Embryonic facial prominence (tissue), 1 donor: ENCODE data around the gene ANKS1B.
"Not testable (repeated sequence)": the region's sequence is repeated elsewhere in the genome, so short reads cannot be mapped to it uniquely, and the experiment has no call there.

Source experiments
- DNase-seq: peaks from one replicate; pipeline ENCODE4 v3.0.0-alpha.2; 2016; ENCODE audit errors: extremely low spot score

The ANKS1B gene

GRCh38 chr12:99870085-99870484, 114.7 kb downstream of the ANKS1B start:
- DNase-seq: no peak

GRCh38 chr12:99861731-99862130, 123.0 kb downstream of the ANKS1B start:
- DNase-seq: no peak

DNA sequence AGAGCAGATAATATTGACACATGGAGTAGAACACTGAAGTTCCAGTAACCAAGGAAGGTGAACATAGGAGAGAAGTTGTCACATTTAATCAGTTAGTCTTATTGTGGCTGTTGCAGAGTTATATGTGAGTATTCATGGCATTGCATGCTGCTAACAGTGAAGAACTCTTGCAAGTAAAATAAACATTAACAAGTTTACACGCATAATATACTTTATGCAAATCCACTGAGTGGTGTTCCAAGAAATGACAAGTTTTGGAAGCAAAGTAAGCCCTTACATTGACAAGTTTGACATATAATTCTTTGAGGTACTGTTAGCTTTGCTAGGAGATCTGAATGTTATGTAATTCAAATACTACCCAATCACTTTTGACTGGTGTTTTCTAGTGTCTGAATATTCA, 125.6 kb downstream of the ANKS1B start:
- no peak for DNase-seq

GRCh38 chr12:99852666-99853065, 132.1 kb downstream of the ANKS1B start:
- no peak for DNase-seq

- no peak for DNase-seq
Measured at GRCh38 chr12:99847936-99848335, 136.8 kb downstream of the ANKS1B start.

DNA sequence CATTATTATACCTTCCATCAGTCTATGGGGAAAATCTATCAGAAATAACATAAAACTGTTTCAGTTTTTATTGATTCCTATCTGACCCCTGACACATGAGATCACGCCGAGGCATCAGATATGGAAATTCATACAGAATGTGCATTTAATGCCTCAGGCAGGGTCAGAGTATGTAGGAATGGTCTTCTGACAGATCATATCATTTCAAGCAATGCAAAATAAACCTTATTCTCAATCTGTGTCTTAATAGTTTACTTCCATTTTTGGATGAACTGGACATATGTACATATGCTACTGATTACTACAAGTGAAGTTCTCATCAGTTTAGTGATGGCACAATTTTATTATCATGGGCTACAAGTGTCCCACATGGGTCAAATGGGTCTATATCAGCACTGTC, 150.0 kb downstream of the ANKS1B start:
- no peak for DNase-seq

- no peak for DNase-seq
Measured at GRCh38 chr12:99833397-99833796, 151.3 kb downstream of the ANKS1B start.

DNA sequence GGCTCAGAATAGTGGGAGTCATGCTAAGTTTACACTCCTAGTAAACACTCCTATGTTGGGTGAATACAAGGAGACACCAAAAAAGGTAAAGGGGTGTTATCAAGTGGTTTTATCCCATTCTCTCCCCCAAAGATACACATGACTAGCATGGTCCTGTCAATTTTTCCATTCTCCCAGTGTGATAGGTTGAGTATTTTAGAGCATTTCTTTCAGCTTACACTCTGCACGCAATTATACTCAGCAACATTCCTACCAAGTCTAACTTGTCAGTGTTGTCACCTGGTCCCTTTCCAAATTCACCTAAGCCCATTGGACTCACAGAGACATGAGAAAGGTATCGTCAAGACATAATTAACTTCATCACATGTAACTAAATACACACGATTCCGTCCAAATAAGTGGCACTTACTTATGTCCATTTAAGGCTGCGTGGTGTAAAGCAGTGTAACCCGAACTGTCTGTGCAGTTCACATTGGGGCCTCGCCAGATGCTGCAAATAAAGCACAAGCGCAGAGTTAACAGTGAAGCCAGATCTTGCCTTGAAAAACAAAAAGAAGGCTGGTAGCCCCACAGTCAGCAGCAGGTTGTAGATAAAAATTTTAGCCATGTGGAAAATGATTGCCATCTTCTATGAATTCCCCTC, 159.7 kb downstream of the ANKS1B start:
- no peak for DNase-seq

GRCh38 chr12:99822273-99822672, 162.5 kb downstream of the ANKS1B start:
- DNase-seq: no peak

DNA sequence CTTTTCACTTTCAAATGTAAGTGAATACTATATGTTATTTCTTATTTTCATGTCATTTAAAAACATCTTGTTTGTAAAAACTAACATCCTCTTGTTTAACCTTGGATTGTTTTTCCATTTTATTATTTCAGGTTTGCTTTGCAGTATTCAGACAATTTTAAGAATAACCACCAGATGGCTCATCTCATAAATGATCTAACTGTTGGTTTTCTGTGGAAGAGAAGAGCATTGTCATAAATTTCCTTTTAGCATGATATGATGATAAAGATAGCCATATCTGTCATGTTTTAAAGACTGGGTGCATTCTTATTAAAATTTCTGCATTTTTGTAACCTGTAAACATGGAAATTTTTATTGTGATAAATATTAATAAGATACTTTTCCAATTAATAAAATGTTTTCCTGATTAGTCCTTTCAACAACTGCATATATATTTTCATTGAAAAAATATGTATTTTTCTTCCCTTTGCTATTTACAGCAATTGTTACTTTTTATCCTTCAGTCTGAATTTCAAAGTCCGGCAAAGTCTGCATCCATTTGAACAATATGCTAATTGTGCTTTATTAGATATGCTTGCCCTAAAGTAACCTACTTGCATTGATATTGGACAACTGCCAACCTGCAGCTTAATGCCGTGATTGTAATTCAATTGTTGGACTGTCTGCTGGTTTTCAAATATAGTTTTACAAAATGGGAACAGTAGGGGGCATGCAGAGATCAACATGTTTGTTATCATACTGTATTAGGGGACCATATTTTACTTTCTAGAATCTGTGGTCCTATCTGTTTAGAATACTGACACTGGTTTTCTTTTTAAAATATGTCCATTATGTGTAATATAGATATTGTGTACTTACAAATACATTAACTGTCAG, 173.8 kb downstream of the ANKS1B start:
- no peak for DNase-seq

DNA sequence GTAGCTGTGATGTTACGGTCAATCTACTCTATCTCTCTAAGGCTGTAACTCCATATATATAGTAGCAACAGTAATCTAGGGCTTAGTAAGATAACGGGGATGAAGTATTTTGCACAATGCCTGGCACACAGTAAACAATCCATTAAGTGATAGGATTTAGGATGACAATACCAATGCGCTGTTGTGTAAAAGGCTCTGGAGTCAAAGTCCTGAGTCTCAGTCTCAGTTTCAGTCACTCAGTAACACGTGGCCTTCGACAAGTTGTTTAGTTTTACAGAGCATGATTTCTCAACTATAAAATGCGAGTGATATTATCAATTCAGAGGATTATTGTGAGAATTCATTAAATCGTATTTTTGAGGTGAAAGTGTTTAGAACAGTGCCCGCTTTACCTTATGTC, 174.8 kb downstream of the ANKS1B start:
- DNase-seq: no peak

DNA sequence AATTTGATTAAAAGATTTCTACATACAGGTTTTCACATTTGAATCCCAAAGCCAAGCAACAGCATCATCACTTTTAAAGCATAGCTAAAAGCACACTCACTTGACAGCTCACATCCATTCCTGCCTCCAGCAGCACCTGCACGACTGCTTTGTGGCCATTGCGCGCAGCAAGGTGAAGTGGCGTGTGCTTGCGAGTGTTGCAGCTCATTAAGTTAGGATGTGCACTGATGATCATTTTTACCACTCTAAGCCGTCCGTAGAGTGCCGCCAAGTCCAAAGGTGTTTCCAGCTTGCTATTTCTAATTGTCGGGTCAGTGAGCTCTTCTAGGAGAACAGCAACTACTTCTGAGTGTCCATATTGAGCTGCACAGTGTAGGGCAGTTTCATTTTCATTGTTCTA, 178.4 kb downstream of the ANKS1B start:
- no peak for DNase-seq

DNA sequence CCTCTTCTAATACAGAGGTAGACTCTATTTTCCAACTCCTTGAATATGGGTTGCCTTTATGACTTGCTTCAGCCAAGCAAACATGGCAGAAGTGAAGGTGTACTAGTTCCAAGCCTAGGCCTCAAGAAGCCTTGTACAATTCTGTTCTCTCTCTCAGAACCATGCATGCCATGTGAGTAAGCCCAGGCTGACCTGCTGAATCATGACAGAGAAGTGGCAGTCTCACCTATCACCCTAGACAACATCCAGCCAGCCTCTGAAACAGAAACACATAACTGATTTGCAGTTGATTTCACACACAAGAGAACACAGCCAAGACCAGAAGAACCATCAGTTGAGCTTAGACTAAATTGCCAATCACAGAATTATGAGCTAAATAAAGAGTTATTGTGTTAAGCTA, 180.0 kb downstream of the ANKS1B start:
- no peak for DNase-seq

DNA sequence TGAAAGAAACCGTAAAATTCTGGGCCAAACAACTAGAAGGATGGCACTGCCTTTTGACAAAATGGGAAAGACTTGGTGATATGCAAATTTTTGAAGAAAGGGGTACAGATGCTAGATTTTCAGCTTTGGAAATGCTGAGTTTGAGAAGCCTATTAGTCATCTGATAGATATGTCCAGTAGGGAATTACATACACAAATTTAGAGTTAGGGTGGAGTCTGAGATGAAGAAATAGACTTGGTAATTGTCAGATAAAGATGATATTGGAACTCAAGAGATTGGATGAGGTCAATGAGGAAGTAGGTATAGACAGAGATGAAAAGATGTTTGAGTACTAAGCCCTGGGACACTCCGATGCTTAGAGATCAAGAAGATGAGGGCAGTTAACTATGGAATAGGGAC, 184.1 kb downstream of the ANKS1B start:
- DNase-seq: no peak

DNA sequence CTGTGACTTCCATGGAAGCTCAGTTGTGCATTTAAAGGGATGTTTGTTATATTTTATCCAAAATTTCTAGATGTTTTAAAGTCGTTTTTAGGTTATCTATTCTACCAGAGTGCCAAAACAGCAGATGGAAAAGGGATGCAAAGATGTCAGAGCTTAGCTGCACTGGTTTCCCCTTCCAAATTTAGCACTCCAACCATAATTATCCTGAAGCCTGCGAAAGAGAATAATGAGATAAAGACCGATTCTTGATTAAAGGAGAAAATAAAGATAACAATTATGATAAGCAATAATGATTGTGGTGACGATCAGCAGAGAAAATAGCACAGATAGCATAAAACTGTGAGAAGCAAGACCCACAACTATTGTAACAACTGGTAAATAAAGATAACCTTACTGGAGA, 186.8 kb downstream of the ANKS1B start:
- not testable (repeated sequence) for DNase-seq

DNA sequence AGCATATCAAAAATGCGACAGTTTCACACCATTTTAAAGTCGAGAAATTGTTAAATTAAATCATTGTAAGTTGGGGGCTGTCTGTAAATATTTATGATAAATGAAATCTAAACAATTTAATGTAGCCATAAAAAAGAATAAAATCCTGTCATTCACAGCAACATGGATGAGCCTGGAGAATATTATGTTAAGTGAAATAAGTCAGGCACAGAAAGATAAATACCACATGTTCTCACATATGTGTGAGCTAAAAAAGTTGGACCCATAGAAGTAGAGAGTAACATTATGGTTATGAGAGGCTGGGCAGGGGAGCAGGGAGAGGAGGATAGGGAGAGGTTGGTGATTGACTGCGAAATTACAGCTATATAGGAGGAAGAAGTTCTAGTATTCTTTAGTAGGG, 201.3 kb downstream of the ANKS1B start:
- no peak for DNase-seq

- no peak for DNase-seq
Measured at GRCh38 chr12:99772274-99772673, 212.5 kb downstream of the ANKS1B start.

GRCh38 chr12:99771659-99772058, 213.1 kb downstream of the ANKS1B start:
- no peak for DNase-seq

GRCh38 chr12:99769396-99769980, 215.2 kb downstream of the ANKS1B start:
- DNase-seq: no peak

DNA sequence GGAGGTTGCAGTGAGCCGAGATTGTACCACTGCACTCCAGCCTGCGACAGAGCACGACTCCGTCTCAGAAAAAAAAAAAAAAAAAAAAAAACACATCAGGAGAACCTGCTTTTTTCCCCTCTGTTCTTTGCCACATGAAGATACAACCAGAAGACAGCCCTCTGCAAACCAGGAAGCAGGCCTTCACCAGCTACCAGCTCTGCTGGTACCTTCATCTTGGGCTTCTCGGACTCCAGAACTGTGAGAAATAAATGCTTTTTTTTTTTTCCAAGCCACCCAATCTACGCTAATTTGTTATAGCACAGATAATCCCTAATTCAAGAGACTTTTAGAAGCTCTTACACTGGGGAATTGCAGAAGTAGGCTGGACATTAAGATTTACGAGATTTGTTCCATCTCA, 216.0 kb downstream of the ANKS1B start:
- DNase-seq: no peak

- DNase-seq: peak; percentile 34
Measured at GRCh38 chr12:99767809-99768208, 216.9 kb downstream of the ANKS1B start.

DNA sequence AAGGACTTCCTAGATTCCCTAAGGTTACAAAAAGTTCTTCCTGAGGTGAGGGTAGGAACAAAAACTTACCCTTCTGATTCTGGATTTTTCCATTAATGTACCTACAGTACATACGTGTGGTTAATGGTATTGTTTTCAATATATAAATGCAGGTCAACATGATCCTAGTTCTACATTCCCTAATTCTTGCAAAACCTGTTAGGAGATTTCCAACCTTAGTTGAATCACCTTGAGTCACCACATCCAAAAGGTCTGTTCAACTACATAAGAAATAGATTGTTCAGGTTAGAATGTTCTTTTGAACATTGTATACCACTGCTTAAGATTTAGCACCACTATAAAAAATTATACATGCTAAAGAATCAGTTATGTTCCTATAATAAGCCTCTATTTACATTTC, 218.3 kb downstream of the ANKS1B start:
- no peak for DNase-seq
